Measurements from ENCODE around the gene OTOS. TPM values are rescaled to one million over a fixed set of nuclear protein-coding genes. Genes with fewer than 3 reads are reported as not detected.

The OTOS gene
- total RNA-seq, 1 experiment from 2014 or later: not detected

DNA sequence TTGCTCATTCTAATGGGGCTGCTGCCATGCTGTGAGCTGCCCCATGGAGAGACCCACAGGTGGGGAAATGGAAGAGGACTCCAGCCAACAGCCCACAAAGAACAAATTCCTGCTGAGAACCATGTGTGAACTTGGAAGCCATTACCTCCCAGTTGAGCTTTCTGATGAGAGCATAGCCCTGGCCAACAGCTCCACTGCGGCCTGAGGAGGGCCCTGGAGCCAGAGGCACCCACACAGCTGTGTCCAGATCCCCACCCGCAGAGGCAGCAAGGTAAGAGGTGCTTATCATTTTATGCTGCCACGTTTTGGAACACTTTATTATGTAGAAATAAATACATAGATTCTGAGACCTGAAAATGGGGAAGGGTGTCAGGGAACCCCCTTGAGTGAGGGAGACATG is 44.2 kb upstream of the OTOS start:
- TF ChIP-seq, protein P1, sequence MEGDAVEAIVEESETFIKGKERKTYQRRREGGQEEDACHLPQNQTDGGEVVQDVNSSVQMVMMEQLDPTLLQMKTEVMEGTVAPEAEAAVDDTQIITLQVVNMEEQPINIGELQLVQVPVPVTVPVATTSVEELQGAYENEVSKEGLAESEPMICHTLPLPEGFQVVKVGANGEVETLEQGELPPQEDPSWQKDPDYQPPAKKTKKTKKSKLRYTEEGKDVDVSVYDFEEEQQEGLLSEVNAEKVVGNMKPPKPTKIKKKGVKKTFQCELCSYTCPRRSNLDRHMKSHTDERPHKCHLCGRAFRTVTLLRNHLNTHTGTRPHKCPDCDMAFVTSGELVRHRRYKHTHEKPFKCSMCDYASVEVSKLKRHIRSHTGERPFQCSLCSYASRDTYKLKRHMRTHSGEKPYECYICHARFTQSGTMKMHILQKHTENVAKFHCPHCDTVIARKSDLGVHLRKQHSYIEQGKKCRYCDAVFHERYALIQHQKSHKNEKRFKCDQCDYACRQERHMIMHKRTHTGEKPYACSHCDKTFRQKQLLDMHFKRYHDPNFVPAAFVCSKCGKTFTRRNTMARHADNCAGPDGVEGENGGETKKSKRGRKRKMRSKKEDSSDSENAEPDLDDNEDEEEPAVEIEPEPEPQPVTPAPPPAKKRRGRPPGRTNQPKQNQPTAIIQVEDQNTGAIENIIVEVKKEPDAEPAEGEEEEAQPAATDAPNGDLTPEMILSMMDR (IDR thresholded peaks at IDR 0.05; ENCODE audit: unreplicated experiment): no peak
- H3K4me3 Mint-ChIP-seq (ENCODE audit: low read depth, unreplicated experiment): no peak overlapping the region
- H3K27me3 Mint-ChIP-seq (ENCODE audit: unreplicated experiment): peaks cover 50% of the 10 kb centered on the region
- intact Hi-C loops (cut with micrococcal nuclease; ENCODE audit: unreplicated experiment): no loop called here
- H3K36me3 Mint-ChIP-seq (ENCODE audit: insufficient read depth, unreplicated experiment): no peaks in the 10 kb centered on the region
- H3K9me3 Mint-ChIP-seq (ENCODE audit: low read depth, unreplicated experiment): no peaks in the 10 kb centered on the region
- BruUV-seq (replicated peaks): no TSS peak
- no peak for DNase-seq
- CTCF ChIA-PET: no interaction called here
- H3K27ac Mint-ChIP-seq (ENCODE audit: unreplicated experiment): no peak overlapping the region
- H3K4me1 Mint-ChIP-seq (ENCODE audit: low read depth, unreplicated experiment): no peaks in the 10 kb centered on the region

DNA sequence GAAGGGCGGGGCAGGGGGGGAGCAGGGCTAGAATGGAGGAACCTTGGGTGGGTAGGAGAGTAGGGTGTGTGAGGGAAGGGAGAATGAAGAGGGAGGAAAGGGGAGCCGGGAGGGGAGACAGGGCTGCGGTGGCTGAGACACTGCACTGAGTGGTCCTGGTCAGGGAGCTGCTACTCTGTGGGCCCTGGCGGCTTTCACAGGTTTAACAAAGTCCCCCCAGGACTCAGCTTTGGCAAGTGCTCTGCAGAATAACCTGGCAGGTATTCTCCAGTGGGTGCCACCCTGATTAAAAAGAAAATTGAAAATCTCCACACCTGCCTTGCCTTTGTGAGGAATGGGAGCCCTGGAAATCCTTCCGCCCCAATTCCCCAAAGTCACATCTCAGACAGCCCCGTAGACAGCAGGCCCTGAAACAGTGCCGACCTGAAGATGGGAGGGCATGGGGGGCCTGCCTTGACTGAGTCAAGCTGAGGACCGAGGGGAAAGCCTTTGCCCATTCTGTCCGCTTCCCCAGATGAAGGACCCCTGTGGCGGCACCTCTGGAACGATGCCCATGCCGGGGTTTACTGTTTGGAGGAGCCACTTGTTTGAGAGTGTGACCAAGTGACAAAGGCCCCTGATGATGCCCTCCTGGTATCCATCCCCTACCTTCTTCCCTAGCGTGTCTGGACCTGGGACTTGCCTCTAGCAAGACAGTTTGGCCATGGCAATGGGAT is 43.6 kb upstream of the OTOS start:
- intact Hi-C loops (cut with micrococcal nuclease; ENCODE audit: unreplicated experiment): no loop called here
- Mint-ChIP-seq H3K9me3 (ENCODE audit: low read depth, unreplicated experiment) (no peaks in the 10 kb centered on the region), H3K4me1 (ENCODE audit: low read depth, unreplicated experiment) (no peaks in the 10 kb centered on the region), H3K4me3 (ENCODE audit: low read depth, unreplicated experiment) (no peak overlapping the region), H3K36me3 (ENCODE audit: insufficient read depth, unreplicated experiment) (no peaks in the 10 kb centered on the region), H3K27ac (ENCODE audit: unreplicated experiment) (no peak overlapping the region), H3K27me3 (ENCODE audit: unreplicated experiment) (peaks cover 56% of the 10 kb centered on the region)
- CTCF ChIA-PET: no interaction called here
- BruUV-seq (replicated peaks): no TSS peak
- DNase-seq: no peak
- TF ChIP-seq, protein P1 (IDR thresholded peaks at IDR 0.05; ENCODE audit: unreplicated experiment): no peak

GRCh38 chr2:240183006-240183874 is 42.8 kb upstream of the OTOS start:
- no peak overlapping the region for H3K4me3 Mint-ChIP-seq (ENCODE audit: low read depth, unreplicated experiment)
- CTCF ChIA-PET: no interaction called here
- no peaks in the 10 kb centered on the region for H3K36me3 Mint-ChIP-seq (ENCODE audit: insufficient read depth, unreplicated experiment)
- H3K27ac Mint-ChIP-seq (ENCODE audit: unreplicated experiment): no peak overlapping the region
- BruUV-seq (replicated peaks): no TSS peak
- intact Hi-C loops (cut with micrococcal nuclease; ENCODE audit: unreplicated experiment): no loop called here
- DNase-seq: no peak
- no peaks in the 10 kb centered on the region for H3K9me3 Mint-ChIP-seq (ENCODE audit: low read depth, unreplicated experiment)
- TF ChIP-seq, protein P1 (IDR thresholded peaks at IDR 0.05; ENCODE audit: unreplicated experiment): no peak
- H3K27me3 Mint-ChIP-seq (ENCODE audit: unreplicated experiment): peaks cover 64% of the 10 kb centered on the region
- H3K4me1 Mint-ChIP-seq (ENCODE audit: low read depth, unreplicated experiment): no peaks in the 10 kb centered on the region

GRCh38 chr2:240182476-240182875 is 42.0 kb upstream of the OTOS start:
- Mint-ChIP-seq H3K27ac (ENCODE audit: unreplicated experiment) (no peak overlapping the region), H3K4me3 (ENCODE audit: low read depth, unreplicated experiment) (no peak overlapping the region), H3K27me3 (ENCODE audit: unreplicated experiment) (peaks cover 72% of the 10 kb centered on the region), H3K4me1 (ENCODE audit: low read depth, unreplicated experiment) (no peaks in the 10 kb centered on the region), H3K36me3 (ENCODE audit: insufficient read depth, unreplicated experiment) (no peaks in the 10 kb centered on the region), H3K9me3 (ENCODE audit: low read depth, unreplicated experiment) (no peaks in the 10 kb centered on the region)
- BruUV-seq (replicated peaks): no TSS peak
- CTCF ChIA-PET: no interaction called here
- intact Hi-C loops (cut with micrococcal nuclease; ENCODE audit: unreplicated experiment): no loop called here
- DNase-seq: no peak
- TF ChIP-seq, protein P1 (IDR thresholded peaks at IDR 0.05; ENCODE audit: unreplicated experiment): no peak

All from Calu3 (cell line).